HCT116 (cell line): ENCODE data around the gene CD74.

Experiments used
- CTCF ChIP-seq, 3 experiments: fragments of 200-600 bp in 1 of 3; sonication (generic) in 1 of 3; IDR thresholded peaks in 2 of 3; conservative IDR thresholded peaks in 1 of 3; 2 replicates each; pipeline ENCODE4 v1.5.1; 2012 to 2017; ENCODE audit warnings: low read depth in 2 of 3, low read length in 2 of 3, antibody characterized with exemption in 1 of 3, borderline replicate concordance in 1 of 3, control low read depth in 1 of 3, mild to moderate bottlenecking in 1 of 3, mixed read lengths in 1 of 3, mixed run types in 1 of 3, moderate library complexity in 1 of 3; ENCODE audit not compliant: insufficient read depth in 1 of 3
- EZH2 ChIP-seq: fragments of 200-600 bp; sonication (generic); IDR thresholded peaks from 2 replicates; pipeline ENCODE4 v1.6.1; 2017; ENCODE audit warnings: antibody characterized with exemption, mixed run types
- EZH2phosphoT487 ChIP-seq: fragments of 200-600 bp; IDR thresholded peaks from 2 replicates; pipeline ENCODE4 v1.6.1; 2018; ENCODE audit warnings: antibody characterized with exemption, borderline replicate concordance
- POLR2A ChIP-seq: IDR thresholded peaks from 2 replicates; pipeline ENCODE4 v1.7.0; 2011; ENCODE audit warnings: borderline replicate concordance; ENCODE audit not compliant: insufficient read depth, insufficient read length; ENCODE audit errors: extremely low read depth
- POLR2AphosphoS5 ChIP-seq: IDR thresholded peaks from 2 replicates; pipeline ENCODE4 v1.6.1; 2011; ENCODE audit warnings: mild to moderate bottlenecking, low read depth, low read length, moderate library complexity
- SP1 ChIP-seq: IDR thresholded peaks from 2 replicates; pipeline ENCODE4 v1.6.1; 2012; ENCODE audit warnings: low read depth
- SRF ChIP-seq: IDR thresholded peaks from 2 replicates; pipeline ENCODE4 v1.6.1; 2012; ENCODE audit warnings: low read depth

DNA sequence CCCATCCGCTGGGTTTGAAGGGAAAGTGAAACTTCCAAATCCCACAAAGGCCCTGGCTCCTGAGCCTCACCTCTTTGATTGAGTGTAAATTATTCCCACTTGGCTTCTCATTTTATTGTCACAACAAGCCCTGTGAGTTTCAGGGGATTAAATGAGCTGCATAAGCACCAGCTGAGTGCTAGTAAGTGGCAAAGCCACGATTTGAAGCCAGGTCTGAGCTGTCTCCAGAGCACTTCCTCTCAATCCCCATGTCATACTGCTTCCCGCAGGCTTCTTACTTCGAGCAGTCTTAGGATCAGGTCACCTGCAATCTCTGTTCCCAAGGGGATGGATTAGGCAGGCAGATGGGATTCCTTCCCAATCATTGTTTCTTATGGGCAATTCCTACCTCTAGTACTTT, 18.9 kb upstream of the CD74 start:
- no peak for TF ChIP-seq SRF
- TF ChIP-seq CTCF (IDR thresholded peaks at IDR 0.05 in 2 of 3, conservative IDR thresholded peaks at IDR 0.05 in 1 of 3; ENCODE audit: borderline replicate concordance in 1 of 3, insufficient read depth in 1 of 3, low read depth in 2 of 3, low read length in 2 of 3) = no peak
- no peak for TF ChIP-seq EZH2phosphoT487
- TF ChIP-seq POLR2AphosphoS5 = no peak
- no peak for TF ChIP-seq SP1
- TF ChIP-seq POLR2A = no peak
- no peak for TF ChIP-seq EZH2
